Mucosa of descending colon (tissue), 3 donors: ENCODE data around the gene SNRPA. TPM values are rescaled to one million over a fixed set of nuclear protein-coding genes. Genes with fewer than 3 reads are reported as not detected.

Experiments
- ATAC-seq: fragments of 200-7000 bp; cut with Tn5 transposase; one replicate; pipeline ENCODE4 v1.9.1; 2020; ENCODE audit warnings: mild to moderate bottlenecking, moderate library complexity
- DNase-seq, 3 donors: peaks; one replicate each; pipeline ENCODE4 v3.0.0-alpha.2; 2020
- H3K36me3 ChIP-seq: fragments of 200-600 bp; one replicate; pipeline ENCODE4 v1.8.0; 2021; ENCODE audit warnings: low read depth, mild to moderate bottlenecking
- H3K4me1 ChIP-seq: fragments of 200-600 bp; one replicate; pipeline ENCODE4 v1.8.0; 2021; ENCODE audit warnings: low read depth, mild to moderate bottlenecking
- H3K4me3 ChIP-seq: fragments of 200-600 bp; one replicate; pipeline ENCODE4 v1.8.0; 2021; ENCODE audit warnings: mild to moderate bottlenecking
- H3K9me3 ChIP-seq: fragments of 200-600 bp; one replicate; pipeline ENCODE4 v1.8.0; 2021; ENCODE audit warnings: mild to moderate bottlenecking
- intact Hi-C, 2 donors: fragments of 100-400 bp; cut with DNase I in 1 of 2; cut with micrococcal nuclease in 1 of 2; formaldehyde crosslinking; loops; one replicate each; pipeline versions ENCODE4 v1.11.0 to v1.11.1; 2022; cut with DNase I, micrococcal nuclease
- total RNA-seq, 3 donors: library from RNA; stranded (reverse); fragmentation: NEBNext Ultra II Directional in 2 of 3; extraction: Animal tissue kit (Norgen Biotek cat#: 25700) in 2 of 3; gene quantifications; one replicate each; pipeline versions ENCODE4 v1.2.1 to v1.2.4, GENCODE V29; 2021 to 2023
- TF ChIP-seq, protein P1 (sequence below): fragments of 200-600 bp; IDR thresholded peaks from one replicate; pipeline ENCODE4 v1.8.0; 2022; ENCODE audit warnings: antibody characterized with exemption, mild to moderate bottlenecking
- donor health status: DM: no; HTN: no; CAD: no; lungs with moderate emphysema.
- donor health status: DM: no; HTN: no; CAD: no.
- donor health status: DM: no; HTN: yes; CAD: no.

The SNRPA gene
- total RNA-seq, 3 donors from 2014 or later: 54.0 to 81.7 (median 59.9) TPM

GRCh38 chr19:40704491-40705361 lies 46.3 kb upstream of the SNRPA start:
- Histone ChIP-seq H3K4me3 (no peak overlapping the region), H3K9me3 (no peaks in the 10 kb centered on the region), H3K36me3 (peaks cover 3% of the 10 kb centered on the region), H3K4me1 (no peaks in the 10 kb centered on the region)
- TF ChIP-seq, protein P1, sequence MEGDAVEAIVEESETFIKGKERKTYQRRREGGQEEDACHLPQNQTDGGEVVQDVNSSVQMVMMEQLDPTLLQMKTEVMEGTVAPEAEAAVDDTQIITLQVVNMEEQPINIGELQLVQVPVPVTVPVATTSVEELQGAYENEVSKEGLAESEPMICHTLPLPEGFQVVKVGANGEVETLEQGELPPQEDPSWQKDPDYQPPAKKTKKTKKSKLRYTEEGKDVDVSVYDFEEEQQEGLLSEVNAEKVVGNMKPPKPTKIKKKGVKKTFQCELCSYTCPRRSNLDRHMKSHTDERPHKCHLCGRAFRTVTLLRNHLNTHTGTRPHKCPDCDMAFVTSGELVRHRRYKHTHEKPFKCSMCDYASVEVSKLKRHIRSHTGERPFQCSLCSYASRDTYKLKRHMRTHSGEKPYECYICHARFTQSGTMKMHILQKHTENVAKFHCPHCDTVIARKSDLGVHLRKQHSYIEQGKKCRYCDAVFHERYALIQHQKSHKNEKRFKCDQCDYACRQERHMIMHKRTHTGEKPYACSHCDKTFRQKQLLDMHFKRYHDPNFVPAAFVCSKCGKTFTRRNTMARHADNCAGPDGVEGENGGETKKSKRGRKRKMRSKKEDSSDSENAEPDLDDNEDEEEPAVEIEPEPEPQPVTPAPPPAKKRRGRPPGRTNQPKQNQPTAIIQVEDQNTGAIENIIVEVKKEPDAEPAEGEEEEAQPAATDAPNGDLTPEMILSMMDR: no peak
- ATAC-seq (no peak), DNase-seq (no peak)
- intact Hi-C loops: no loop called here

- H3K36me3 ChIP-seq: peaks cover 3% of the 10 kb centered on the region
- intact Hi-C loops: no loop called here
- H3K9me3 ChIP-seq: no peaks in the 10 kb centered on the region
- TF ChIP-seq, protein P1: no peak
- no peak overlapping the region for H3K4me3 ChIP-seq
- DNase-seq (no peak), ATAC-seq (no peak)
- H3K4me1 ChIP-seq: no peaks in the 10 kb centered on the region
These were observed 45.7 kb upstream of the SNRPA start for GRCh38 chr19:40705362-40705651.

DNA sequence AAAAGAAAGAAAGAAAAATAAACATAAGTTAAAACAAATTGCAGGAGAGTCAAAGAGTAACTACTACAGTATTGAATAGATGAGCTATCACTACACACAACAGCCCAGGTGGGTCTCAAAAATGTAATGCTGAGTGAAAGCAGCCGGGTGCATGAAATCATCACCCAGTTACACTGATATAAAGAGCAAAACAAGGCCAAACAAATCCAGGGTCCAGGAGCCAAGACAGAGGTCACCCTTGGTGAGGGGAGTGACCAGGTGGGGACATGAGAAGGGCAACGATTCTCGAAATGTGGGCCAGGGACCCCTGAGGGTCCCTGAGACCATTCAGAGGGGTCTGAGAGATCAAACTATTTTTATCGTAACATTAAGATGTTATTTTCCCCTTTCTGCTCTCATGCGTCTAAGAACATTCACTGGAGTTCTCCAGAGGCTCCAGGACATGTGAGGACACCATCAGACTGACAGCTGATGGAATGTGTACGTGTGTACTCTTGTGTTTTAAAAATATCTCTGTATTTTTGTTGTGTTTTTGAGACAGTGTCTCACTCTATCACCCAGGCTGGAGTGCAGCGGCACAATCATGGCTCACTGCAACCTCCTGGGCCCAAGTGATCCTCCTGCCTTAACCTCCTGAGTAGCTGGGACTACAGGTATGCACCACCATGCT lies 44.9 kb upstream of the SNRPA start:
- intact Hi-C loops: no loop called here
- TF ChIP-seq, protein P1: no peak
- ATAC-seq (no peak), DNase-seq (no peak)
- H3K9me3 ChIP-seq: no peaks in the 10 kb centered on the region
- H3K4me3 ChIP-seq: no peak overlapping the region
- no peaks in the 10 kb centered on the region for H3K4me1 ChIP-seq
- H3K36me3 ChIP-seq: peaks cover 3% of the 10 kb centered on the region

GRCh38 chr19:40707615-40708014 lies 43.4 kb upstream of the SNRPA start:
- no peaks in the 10 kb centered on the region for H3K4me1 ChIP-seq
- H3K36me3 ChIP-seq: peaks cover 3% of the 10 kb centered on the region
- intact Hi-C loops: no loop called here
- no peak overlapping the region for H3K4me3 ChIP-seq
- DNase-seq (no peak), ATAC-seq (no peak)
- TF ChIP-seq, protein P1: no peak
- no peaks in the 10 kb centered on the region for H3K9me3 ChIP-seq

- no peak overlapping the region for H3K4me3 ChIP-seq
- TF ChIP-seq, protein P1: no peak
- DNase-seq (no peak), ATAC-seq (no peak)
- intact Hi-C loops: no loop called here
- H3K36me3 ChIP-seq: no peaks in the 10 kb centered on the region
- H3K9me3 ChIP-seq: no peaks in the 10 kb centered on the region
- H3K4me1 ChIP-seq: peaks cover 6% of the 10 kb centered on the region
These were observed 41.2 kb upstream of the SNRPA start for GRCh38 chr19:40709817-40710216.
